ENCODE measurements around the gene SLC27A1. TPM values are rescaled to one million over a fixed set of nuclear protein-coding genes. Genes with fewer than 3 reads are reported as not detected.
"Not testable (repeated sequence)": the region's sequence is repeated elsewhere in the genome, so short reads cannot be mapped to it uniquely, and the experiment has no call there.

Gene SLC27A1
- total and polyA plus RNA-seq, 3 donors from 2014 or later = 25.9 to 105 (median 92.8) TPM

GRCh38 chr19:17469481-17470067, 750 bp upstream of the SLC27A1 start:
- intact Hi-C loops (cut with DNase I; ENCODE audit: low total_unique reads) = no loop called here
- 0 to 1% methylated on average over 6 to 31 of the region's 31 CpGs for WGBS, 2 donors
- peak overlapping the region; percentile 74 to 75 for H3K4me3 ChIP-seq
- no peaks in the 10 kb centered on the region for H3K36me3 ChIP-seq (ENCODE audit: low read depth, missing control alignments)
- H3K9me3 ChIP-seq = no peaks in the 10 kb centered on the region
- TF ChIP-seq CTCF (IDR thresholded peaks at IDR 0.05) (no peak), POLR2A (IDR thresholded peaks at IDR 0.05) (no peak)
- DNase-seq = peak; percentile 98
- H3K27me3 ChIP-seq = no peaks in the 10 kb centered on the region
- peak overlapping the region; percentile 89 to 90 for H3K27ac ChIP-seq
- H3K4me1 ChIP-seq = peaks cover 29% of the 10 kb centered on the region

- no peak for TF ChIP-seq CTCF (IDR thresholded peaks at IDR 0.05)
- TF ChIP-seq POLR2A (IDR thresholded peaks at IDR 0.05) = no peak
- Histone ChIP-seq H3K36me3 (ENCODE audit: low read depth, missing control alignments) (no peaks in the 10 kb centered on the region), H3K9me3 (no peaks in the 10 kb centered on the region), H3K4me1 (peaks cover 47% of the 10 kb centered on the region), H3K27ac (peak overlapping the region in 1 of 2 donors; percentile 89), H3K27me3 (no peaks in the 10 kb centered on the region), H3K4me3 (peak overlapping the region; percentile 74 to 75)
- intact Hi-C loops (cut with DNase I; ENCODE audit: low total_unique reads) = no loop called here
- WGBS, 2 donors = 33 to 52% methylated on average over 12 of the region's 12 CpGs
- no peak for DNase-seq
Observed at GRCh38 chr19:17471410-17472125, 1.2 kb downstream of the SLC27A1 start.

- peaks cover 41% of the 10 kb centered on the region for H3K4me1 ChIP-seq
Observed at GRCh38 chr19:17473041-17473440, 2.7 kb downstream of the SLC27A1 start.

GRCh38 chr19:17475011-17475540, 4.8 kb downstream of the SLC27A1 start:
- WGBS, 2 donors = 62 to 67% methylated on average over 3 to 6 of the region's 6 CpGs
- Histone ChIP-seq H3K4me1 (peaks cover 42% of the 10 kb centered on the region), H3K27ac (peak overlapping the region; percentile 75 to 83)
- H3K4me3 ChIP-seq; H3K36me3 ChIP-seq (ENCODE audit: low read depth, missing control alignments); H3K9me3 ChIP-seq; DNase-seq; intact Hi-C loops (cut with DNase I; ENCODE audit: low total_unique reads); H3K27me3 ChIP-seq: not testable (repeated sequence)

More at GRCh38 chr19:17473041-17473440, 2.7 kb downstream of the SLC27A1 start:
- TF ChIP-seq POLR2A (IDR thresholded peaks at IDR 0.05) (no peak), CTCF (IDR thresholded peaks at IDR 0.05) (no peak)
- no peak for DNase-seq
- H3K27ac ChIP-seq = no peak overlapping the region
- WGBS, 2 donors = 84 to 91% methylated on average over 9 of the region's 9 CpGs
- H3K36me3 ChIP-seq (ENCODE audit: low read depth, missing control alignments) = no peaks in the 10 kb centered on the region
- no peaks in the 10 kb centered on the region for H3K27me3 ChIP-seq
- no peaks in the 10 kb centered on the region for H3K9me3 ChIP-seq
- intact Hi-C loops (cut with DNase I; ENCODE audit: low total_unique reads) = no loop called here
- no peak overlapping the region for H3K4me3 ChIP-seq

GRCh38 chr19:17475541-17476115, 5.3 kb downstream of the SLC27A1 start:
- Histone ChIP-seq H3K9me3 (no peaks in the 10 kb centered on the region), H3K4me3 (no peak overlapping the region), H3K36me3 (ENCODE audit: low read depth, missing control alignments) (no peaks in the 10 kb centered on the region), H3K27ac (peak overlapping the region; percentile 75 to 83), H3K27me3 (no peaks in the 10 kb centered on the region), H3K4me1 (peaks cover 45% of the 10 kb centered on the region)
- peak; percentile 90 for DNase-seq
- WGBS, 2 donors = 34 to 35% methylated on average over 9 to 10 of the region's 10 CpGs
- intact Hi-C loops (cut with DNase I; ENCODE audit: low total_unique reads) = no loop called here
- TF ChIP-seq POLR2A (IDR thresholded peaks at IDR 0.05) (no peak), CTCF (IDR thresholded peaks at IDR 0.05) (no peak)
